HG03469 (cell line): ENCODE measurements around the gene PWWP2B.
"Not testable (repeated sequence)": the region's sequence is repeated elsewhere in the genome, so short reads cannot be mapped to it uniquely, and the experiment has no call there.

Source experiments
- ATAC-seq: cut with Tn5 transposase; IDR thresholded peaks from one replicate; pipeline ENCODE4 v1.9.1; 2021; ENCODE audit warnings: mild to moderate bottlenecking, moderate library complexity, moderate number of reproducible peaks; ENCODE audit not compliant: unreplicated experiment

Gene PWWP2B

DNA sequence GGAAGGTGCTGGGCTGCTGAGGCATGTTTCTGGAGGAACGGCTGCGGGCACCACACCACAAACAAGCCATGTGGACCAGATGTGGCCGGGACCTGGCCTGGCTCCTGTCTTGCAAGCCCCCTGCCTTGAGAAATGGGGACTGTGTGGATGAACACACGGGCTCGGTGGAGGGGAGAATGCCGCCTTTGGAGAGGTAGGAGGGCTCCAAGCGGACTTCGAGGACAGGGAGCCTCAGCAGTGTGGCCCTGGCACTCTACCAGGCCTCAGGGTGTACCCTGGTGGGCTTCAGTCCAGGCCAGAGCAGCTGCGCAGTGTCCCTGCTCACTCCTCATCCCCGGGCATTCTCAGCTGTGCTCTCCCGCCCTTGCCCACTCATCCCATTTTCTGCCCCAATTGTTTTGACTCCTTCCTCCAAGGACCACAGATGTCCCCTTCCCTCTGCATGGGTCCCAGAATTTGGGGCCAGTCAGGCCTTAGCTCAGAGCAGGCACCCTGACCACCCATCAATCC lies 31.5 kb downstream of the PWWP2B start:
- no peak for ATAC-seq

DNA sequence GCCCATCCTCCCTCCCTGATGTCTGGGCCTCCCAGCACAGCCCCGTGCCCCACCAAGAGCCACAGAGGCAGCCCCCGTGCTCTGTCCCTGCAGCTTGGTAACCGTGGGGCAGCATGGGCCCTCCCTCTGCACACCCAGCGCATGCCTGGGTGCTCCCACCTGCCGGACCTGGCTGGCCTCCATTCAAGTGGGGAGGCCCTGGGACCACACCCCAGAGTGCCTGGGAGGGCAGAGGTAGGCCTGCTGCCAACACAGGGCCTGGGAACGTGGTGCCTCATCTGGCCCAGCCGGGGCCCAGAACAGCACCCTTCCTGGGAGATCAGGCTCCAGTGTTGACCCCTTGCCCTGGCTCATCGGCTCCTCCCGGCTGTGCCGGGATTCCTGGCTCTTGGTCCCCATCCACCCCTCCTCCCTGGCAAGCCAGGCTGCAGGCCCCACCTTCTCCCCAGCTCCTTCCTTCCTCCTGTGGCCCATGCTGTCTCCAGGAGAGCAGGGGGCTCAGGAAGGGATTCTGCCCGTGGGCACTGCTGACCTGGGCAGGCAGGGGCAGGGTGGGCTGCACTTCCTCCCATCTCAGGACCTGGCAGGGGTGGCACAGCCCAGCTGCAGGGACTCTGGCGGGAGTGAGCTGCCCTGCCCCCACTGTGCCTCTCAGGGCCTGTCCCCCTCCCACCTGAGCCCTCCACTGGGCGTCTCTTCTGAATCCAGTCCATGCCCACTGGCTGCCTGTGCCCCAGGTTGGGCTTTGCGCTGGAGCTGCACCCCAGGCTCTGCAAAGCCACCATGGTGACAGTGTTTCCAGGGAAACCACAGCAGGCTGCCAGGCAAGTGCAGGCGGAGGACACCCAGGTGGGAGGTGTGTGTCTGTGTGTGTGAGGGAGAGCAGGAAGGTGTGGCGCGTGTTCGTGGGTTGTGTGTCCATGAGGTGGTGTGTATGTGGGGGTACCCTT lies 32.6 kb downstream of the PWWP2B start:
- no peak for ATAC-seq

DNA sequence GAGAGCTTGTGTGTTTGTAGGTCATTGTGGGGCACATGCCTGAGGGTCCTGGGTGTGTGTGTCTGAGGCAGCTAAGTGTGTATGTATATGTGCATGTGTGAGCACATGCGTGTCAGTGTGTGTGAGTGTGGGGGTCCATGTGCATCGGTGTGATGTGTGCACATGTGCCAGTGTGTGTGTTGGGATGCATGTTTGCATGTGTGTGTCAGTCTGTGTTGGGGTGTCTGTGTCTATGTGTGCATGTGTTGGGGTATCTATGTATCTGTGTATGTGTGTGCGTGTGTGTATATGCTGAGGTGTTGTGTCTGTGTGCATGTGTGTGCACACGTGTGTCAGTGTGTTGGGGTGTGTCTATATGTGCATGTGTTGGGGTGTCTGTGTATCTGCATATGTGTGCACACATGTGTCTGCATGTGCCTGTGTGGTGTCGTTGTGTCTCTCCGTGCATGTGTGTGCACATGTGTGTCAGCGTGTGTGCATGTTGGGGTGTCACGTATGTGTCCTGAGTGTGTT lies 33.3 kb downstream of the PWWP2B start:
- ATAC-seq: no peak

- no peak for ATAC-seq
Observed at GRCh38 chr10:132430861-132431271, 33.9 kb downstream of the PWWP2B start.

DNA sequence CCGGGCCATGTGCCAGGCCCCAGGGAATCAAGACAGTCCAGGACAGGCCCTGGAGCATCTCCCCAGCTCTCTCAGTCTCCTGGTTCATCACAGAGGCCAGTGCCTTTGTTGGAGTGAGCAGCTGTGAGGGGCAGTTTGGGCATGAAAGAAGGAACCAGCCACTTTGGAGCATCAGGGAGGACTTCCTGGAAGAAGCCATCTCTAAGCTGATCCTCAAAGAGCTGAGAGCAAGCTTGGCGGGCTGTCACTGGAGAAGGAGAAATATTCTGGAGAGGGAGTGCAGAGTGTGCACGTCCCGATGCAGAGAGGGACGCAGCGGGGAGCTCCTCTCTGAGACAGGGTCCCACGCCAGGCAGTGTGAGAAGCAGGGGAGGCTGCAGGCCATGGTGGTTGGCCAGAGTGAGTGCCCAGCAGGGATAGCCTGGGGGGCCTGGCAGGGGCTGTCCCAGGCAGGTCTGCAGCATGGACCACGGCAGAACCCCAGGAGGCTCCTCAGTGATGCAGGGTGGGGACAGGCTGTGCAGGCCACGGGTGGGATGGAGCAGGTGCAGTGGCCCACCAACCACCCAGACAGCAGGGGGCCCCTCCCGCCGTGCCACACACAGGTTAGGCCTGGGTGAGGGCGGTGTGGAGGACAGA lies 34.7 kb downstream of the PWWP2B start:
- ATAC-seq: no peak

DNA sequence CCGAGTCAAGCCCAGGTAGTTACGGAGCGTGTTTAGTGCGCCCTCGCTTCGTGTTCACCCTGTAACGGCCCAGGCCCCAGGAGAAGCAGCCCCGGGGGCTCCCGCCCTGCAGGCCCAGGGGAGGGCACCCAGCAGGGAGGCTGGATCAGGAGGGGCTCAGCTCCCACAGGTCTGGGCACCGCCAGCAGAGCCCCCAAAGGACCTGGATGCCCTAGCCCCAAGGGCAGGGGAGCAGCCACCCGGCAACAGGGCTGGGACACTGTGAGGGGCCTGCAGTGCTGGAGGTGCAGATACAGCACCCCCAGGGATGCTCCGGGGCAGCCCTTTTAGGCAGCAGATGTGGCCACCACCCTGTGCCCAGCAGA lies 35.2 kb downstream of the PWWP2B start:
- ATAC-seq: no peak

DNA sequence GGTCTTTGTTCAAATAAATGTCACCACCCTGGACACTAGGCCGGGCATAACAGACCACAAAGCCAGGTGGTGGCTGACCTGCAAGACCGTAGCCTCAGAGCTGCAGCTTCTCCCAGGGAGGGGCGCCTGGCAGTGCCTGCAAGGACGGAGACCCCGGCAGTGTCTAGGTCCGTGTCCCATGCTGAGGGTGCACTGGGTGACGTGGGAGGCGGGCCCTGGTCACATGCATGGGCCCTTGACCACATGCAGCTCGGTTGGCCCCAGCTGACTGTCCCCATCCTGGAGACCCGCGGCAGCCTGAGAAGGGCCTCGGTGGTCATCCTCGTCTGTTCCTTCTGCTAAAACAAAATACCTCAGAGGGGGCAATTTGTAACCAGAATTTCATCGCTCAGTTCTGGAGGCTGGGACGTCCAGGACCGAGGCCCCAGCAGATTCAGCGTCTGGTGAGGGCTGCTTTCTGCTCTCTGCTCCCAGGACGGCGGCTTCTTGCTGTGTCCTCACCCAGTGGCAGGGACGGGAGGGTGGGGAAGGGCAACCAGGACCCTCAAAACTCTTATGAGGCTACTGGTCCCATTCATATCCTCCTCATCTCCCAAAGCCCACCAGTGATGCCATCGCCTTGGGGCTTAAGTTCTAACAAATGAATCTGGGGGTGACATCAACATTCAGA lies 36.8 kb downstream of the PWWP2B start:
- ATAC-seq: no peak

DNA sequence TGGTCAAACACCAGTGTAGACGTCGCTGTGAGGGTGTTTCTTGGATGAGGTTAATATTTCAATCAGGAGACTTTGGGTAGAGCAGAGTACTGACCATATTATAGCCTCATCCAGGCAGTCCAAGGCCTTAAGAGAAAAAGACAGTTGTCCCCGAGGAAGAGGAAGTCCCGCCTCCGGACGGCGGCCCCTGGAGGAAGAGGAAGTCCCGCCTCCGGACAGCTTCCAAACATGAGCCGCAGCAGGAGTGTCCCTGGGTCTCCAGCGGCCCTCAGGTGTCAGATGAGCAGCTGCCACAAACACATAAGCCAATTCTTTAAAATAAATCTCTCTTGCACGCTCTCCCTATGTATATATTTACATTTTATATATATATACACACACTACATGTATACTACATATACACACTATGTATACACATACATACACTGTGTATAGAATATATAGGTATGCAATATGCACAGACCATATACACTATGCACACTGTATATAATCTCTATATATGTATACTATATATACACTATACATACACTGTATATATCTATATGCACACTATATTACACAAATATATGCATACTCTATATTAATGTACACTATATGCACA lies 37.5 kb downstream of the PWWP2B start:
- ATAC-seq: no peak

- not testable (repeated sequence) for ATAC-seq
Observed at GRCh38 chr10:132435320-132435719, 38.3 kb downstream of the PWWP2B start.

GRCh38 chr10:132436096-132436495 lies 39.1 kb downstream of the PWWP2B start:
- ATAC-seq: not testable (repeated sequence)

GRCh38 chr10:132436861-132437410 lies 39.9 kb downstream of the PWWP2B start:
- no peak for ATAC-seq

DNA sequence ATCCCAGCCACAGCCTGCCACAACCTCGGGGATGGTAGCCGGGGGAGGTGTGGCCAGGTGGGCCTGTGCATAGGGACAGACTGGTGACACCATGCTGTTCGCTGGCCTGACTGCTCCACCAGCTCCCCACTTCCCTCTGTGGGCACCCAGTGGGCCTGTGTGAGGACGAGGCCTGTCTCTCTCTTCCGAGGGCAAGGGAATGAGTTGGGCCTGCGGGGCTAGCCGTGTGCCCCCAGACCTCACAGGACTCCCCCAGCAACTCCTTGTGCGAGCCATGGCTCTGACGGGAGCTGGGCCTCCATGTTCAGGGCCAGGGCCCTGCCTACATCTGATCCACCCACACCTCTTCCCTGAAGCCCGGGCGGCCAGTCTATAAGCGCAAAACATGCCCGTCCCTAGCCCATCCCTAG lies 40.5 kb downstream of the PWWP2B start:
- no peak for ATAC-seq

- no peak for ATAC-seq
Observed at GRCh38 chr10:132438091-132439024, 41.4 kb downstream of the PWWP2B start.

- no peak for ATAC-seq
Observed at GRCh38 chr10:132439025-132439388, 42.0 kb downstream of the PWWP2B start.

DNA sequence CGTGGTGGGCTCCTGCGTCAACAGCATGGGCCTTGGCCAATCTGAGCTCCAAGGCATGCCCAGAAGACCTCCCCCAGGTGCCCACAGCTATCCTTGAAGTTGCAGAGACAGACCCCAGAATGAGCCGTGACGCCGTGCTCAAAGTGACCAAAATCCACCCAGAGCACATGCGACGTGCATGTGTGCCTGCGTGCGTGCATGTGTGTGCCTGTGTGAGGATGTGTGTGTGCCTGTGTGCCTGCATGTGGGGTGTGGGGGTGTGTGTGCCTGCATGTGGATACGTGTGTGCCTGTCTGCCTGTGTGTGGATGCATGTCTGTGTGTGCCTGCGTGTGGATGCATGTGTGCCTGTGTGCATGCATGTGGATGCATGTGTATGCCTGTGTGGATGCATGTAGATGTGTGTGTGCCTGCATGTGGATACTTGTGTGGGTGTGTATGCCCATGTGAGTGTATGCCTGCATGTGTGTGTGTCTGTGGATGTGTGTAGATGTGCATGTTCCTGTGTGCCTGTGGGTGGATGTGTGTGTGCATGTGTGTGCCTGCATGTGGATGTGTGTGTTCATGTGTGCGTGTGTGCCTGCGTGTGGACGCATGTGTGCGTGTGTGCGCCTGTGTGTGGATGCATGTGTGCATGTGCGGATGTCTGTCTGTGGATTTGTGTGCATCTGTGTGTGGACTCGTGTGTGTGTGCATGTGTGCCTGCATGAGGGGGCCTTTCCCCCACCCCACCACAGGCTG lies 42.6 kb downstream of the PWWP2B start:
- no peak for ATAC-seq

DNA sequence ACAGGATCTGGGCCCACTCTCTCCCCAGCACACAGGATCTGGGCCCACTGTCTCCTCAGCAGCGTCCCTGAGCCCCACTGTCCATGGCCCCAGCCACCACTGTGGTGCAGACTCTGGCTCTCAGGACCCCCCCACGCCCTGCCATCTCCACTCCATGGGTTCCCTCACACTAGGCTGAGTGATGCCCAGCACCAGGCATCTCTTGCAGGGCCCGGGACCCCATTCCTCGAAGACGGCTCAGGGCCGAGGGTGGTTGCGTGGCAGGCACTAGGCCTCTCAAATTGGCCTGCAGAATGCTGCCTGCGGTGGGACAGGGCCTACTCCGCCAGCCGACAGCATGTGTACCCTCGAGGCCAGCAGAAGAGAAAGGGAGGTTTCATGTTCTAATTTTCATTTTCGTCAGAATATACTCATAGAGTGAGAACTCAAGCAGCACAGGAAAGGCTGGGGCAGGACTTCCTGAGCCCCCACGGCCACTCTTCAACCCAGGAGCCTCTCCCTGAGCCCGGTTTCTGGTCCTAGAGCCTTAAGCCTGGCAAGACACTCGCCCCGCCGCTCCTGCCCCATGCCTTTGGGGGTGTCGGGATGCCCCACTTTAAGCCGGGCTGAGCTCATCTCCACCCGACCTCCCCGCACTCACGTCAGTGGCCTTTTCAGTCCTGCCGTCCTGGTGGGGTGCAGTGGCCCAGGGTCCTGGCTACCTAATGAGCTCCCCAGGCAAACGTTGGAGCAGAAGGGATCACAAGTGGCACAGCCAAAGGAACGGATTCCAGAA lies 44.0 kb downstream of the PWWP2B start:
- ATAC-seq: no peak

DNA sequence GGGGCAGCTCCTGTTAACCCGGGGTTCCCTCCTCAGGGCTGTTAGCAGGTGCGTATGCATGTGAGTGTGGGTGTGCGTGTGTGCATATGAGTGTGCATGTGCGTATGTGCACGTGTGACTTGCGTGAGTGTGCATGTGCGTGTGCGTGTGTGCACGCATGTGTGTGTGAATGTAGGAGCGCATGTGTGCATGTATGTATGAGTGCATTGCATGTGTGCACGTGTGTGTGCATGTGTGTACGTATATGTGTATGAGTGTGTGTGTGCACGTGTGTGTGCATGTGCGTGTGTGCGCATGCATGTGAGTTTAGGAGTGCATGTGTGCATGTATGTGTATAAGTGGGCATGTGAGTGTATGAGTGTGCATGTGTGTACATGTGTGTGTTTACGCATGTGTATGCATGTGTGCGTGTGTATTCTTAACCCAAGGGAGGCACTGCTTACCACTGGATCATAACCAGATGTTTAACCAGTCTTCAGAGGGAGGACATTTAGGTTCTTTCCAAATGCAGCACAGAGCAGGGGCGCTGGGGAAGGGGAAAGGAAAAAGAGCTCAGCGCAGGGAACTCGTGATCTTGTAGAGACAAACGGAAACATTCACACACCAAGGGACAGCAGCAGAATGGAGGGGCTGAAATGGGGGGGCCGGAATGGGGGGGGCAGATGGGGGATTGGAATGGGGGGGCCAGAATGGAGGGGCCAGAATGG lies 45.0 kb downstream of the PWWP2B start:
- ATAC-seq: no peak
